KMS-11 (cell line): ENCODE data around the gene AGPAT4.

Source experiments
- H2AFZ ChIP-seq: fragments of 200-600 bp; sonication (generic); 2 replicates; pipeline ENCODE4 v1.6.1; 2016; ENCODE audit warnings: antibody characterized with exemption, mixed run types, low read depth
- H3K27ac ChIP-seq: fragments of 200-600 bp; sonication (generic); 2 replicates; pipeline ENCODE4 v1.6.1; 2016; ENCODE audit warnings: mild to moderate bottlenecking, mixed run types
- H3K27me3 ChIP-seq: fragments of 200-600 bp; sonication (generic); 2 replicates; pipeline ENCODE4 v1.6.1; 2017; ENCODE audit warnings: mild to moderate bottlenecking, low read depth, mixed run types, moderate library complexity; ENCODE audit not compliant: insufficient read depth
- H3K36me3 ChIP-seq: fragments of 200-600 bp; sonication (generic); 2 replicates; pipeline ENCODE4 v1.6.1; 2017; ENCODE audit warnings: mild to moderate bottlenecking, mixed run types; ENCODE audit not compliant: insufficient read depth
- H3K4me1 ChIP-seq: fragments of 200-600 bp; sonication (generic); 2 replicates; pipeline ENCODE4 v1.6.1; 2016; ENCODE audit warnings: mild to moderate bottlenecking, low read depth, mixed run types; ENCODE audit not compliant: poor library complexity, severe bottlenecking
- H3K4me2 ChIP-seq: fragments of 200-600 bp; sonication (generic); 2 replicates; pipeline ENCODE4 v1.7.0; 2016; ENCODE audit warnings: mild to moderate bottlenecking, mixed run types
- H3K4me3 ChIP-seq: fragments of 200-600 bp; sonication (generic); IDR thresholded peaks from 2 replicates; pipeline ENCODE4 v1.6.1; 2017; ENCODE audit warnings: low read depth, low read length, mixed read lengths; ENCODE audit not compliant: insufficient read depth
- H3K79me2 ChIP-seq: fragments of 200-600 bp; sonication (generic); 2 replicates; pipeline ENCODE4 v1.6.1; 2016; ENCODE audit warnings: low read depth, mixed run types; ENCODE audit not compliant: insufficient read depth
- H3K9ac ChIP-seq: fragments of 200-600 bp; sonication (generic); 2 replicates; pipeline ENCODE4 v1.6.1; 2016; ENCODE audit warnings: mild to moderate bottlenecking, mixed run types
- H4K20me1 ChIP-seq: fragments of 200-600 bp; sonication (generic); 2 replicates; pipeline ENCODE4 v1.6.1; 2016; ENCODE audit warnings: mild to moderate bottlenecking, mixed run types; ENCODE audit not compliant: insufficient read depth
- TF ChIP-seq, protein P1 (sequence below): fragments of 200-600 bp; sonication (generic); conservative IDR thresholded peaks from 2 replicates; pipeline ENCODE4 v1.6.1; 2017; ENCODE audit warnings: low read depth, mild to moderate bottlenecking, antibody characterized with exemption, low read length, moderate library complexity, mixed read lengths

AGPAT4 gene

DNA sequence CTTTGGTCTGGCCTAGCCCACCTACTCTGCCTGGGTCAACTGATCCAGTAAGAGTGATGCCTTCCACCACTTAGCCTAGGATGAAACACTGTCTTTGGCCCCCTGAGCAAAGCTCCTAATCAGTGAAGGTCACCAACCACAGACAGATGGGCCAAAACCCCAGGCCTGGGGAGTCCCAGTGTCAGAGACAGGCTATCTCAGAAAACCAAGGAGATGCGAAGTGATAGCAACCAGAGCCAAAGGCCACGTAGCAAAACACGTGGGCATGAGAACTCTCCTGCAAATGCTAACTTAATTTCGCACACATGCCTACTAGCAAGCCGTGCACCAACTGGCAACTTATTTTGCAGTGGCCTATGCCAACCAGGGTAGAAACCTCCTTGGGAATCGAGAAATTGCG lies 29.1 kb downstream of the AGPAT4 start:
- H3K27me3 ChIP-seq, result no peaks in the 10 kb centered on the region
- no peaks in the 10 kb centered on the region for H4K20me1 ChIP-seq
- H3K27ac ChIP-seq, result no peak overlapping the region
- no peaks in the 10 kb centered on the region for H3K4me1 ChIP-seq
- H3K4me2 ChIP-seq, result no peak overlapping the region
- no peaks in the 10 kb centered on the region for H3K36me3 ChIP-seq
- H3K9ac ChIP-seq, result no peak overlapping the region
- TF ChIP-seq, protein P1, sequence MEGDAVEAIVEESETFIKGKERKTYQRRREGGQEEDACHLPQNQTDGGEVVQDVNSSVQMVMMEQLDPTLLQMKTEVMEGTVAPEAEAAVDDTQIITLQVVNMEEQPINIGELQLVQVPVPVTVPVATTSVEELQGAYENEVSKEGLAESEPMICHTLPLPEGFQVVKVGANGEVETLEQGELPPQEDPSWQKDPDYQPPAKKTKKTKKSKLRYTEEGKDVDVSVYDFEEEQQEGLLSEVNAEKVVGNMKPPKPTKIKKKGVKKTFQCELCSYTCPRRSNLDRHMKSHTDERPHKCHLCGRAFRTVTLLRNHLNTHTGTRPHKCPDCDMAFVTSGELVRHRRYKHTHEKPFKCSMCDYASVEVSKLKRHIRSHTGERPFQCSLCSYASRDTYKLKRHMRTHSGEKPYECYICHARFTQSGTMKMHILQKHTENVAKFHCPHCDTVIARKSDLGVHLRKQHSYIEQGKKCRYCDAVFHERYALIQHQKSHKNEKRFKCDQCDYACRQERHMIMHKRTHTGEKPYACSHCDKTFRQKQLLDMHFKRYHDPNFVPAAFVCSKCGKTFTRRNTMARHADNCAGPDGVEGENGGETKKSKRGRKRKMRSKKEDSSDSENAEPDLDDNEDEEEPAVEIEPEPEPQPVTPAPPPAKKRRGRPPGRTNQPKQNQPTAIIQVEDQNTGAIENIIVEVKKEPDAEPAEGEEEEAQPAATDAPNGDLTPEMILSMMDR, result no peak
- no peak overlapping the region for H2AFZ ChIP-seq
- H3K79me2 ChIP-seq, result no peaks in the 10 kb centered on the region
- H3K4me3 ChIP-seq, result no peak overlapping the region

DNA sequence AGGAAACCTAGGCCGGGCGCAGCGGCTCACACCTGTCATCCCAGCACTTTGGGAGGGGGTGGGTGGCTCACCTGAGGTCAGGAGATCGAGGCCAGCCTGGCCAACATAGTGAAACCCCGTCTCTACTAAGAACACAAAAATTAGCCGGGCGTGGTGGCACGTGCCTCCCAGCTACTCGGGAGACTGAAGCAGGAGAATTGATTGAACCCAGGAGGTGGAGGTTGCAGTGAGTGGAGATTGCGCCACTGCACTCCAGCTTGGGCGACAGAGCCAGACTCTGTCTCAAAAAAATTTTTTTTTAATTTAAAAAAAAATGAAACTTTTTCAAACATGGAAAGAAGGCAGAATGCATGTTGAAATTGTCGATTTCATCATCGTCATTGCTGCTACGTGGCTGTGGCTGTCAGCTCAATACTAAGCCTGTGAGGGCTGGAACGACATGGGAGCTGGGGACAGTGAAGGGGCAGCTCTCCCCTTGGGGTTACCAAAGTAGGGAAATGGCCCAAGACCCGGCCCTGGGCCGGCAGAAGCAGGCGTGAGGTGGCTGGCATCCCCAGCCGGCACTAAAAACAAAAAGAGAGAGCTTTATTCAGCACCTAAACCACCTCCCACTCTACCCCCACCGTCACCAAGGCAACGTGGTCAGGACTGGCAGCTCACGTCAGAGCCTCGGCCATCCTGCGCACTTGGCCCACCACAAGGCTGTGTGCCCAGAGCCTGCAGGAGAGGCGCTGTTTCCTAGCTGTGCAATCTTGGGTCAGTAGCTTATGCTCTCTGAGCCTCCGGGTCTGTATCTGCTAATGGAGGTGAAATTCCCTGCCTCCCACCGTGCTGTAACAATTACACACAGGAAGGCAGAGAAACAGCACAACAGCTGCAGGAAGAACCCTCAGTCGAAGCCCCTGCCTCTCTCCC lies 30.8 kb downstream of the AGPAT4 start:
- no peaks in the 10 kb centered on the region for H3K36me3 ChIP-seq
- no peaks in the 10 kb centered on the region for H3K4me1 ChIP-seq
- H2AFZ ChIP-seq, result no peak overlapping the region
- no peak overlapping the region for H3K9ac ChIP-seq
- TF ChIP-seq, protein P1, result no peak
- H3K27me3 ChIP-seq, result no peaks in the 10 kb centered on the region
- no peak overlapping the region for H3K4me2 ChIP-seq
- H3K27ac ChIP-seq, result no peak overlapping the region
- H3K79me2 ChIP-seq, result no peaks in the 10 kb centered on the region
- H4K20me1 ChIP-seq, result no peaks in the 10 kb centered on the region
- no peak overlapping the region for H3K4me3 ChIP-seq

DNA sequence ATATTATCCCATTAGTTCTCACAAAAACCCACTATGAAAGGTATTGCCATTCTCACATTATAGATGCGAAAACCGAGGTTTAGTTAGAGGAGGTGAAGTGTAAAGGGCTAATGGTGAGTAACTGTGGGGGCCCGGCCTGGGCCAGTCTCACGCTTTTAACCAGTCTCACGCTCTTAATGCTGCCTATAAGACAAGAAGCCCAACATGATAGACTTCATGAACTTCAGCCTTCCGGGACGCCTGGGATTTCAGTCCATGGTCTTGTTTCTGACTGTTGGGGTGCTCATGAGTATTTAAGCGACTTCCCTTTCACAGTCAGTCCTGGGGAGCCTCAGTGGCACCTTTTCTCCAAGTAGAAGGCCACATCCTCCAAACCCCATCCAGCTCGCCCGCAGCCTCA lies 31.7 kb downstream of the AGPAT4 start:
- Histone ChIP-seq H3K4me3 (no peak overlapping the region), H4K20me1 (no peaks in the 10 kb centered on the region), H3K27ac (no peak overlapping the region), H2AFZ (no peak overlapping the region), H3K79me2 (no peaks in the 10 kb centered on the region), H3K4me1 (no peaks in the 10 kb centered on the region), H3K27me3 (no peaks in the 10 kb centered on the region), H3K9ac (no peak overlapping the region), H3K36me3 (no peaks in the 10 kb centered on the region), H3K4me2 (no peak overlapping the region)
- TF ChIP-seq, protein P1, result no peak

DNA sequence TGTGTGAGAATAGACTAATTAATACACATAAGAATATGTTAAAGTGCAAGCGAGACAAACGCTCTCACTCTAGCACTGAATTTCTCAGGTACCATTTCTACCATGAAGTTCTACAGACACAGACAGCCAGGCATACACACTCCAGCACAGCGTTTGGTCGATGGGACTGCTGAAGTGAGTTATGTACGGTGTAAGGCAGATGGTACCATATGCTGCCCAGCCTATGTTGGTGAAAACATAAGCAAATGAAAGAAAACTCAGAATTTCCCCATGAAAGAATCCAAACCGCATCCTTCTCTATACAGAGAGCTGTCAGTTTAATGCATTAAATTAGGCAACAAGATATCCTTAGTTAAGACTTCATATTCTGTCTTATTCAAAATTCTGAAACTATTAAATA lies 34.9 kb downstream of the AGPAT4 start:
- H3K27ac ChIP-seq, result no peak overlapping the region
- no peak overlapping the region for H3K9ac ChIP-seq
- no peaks in the 10 kb centered on the region for H3K79me2 ChIP-seq
- no peak overlapping the region for H3K4me3 ChIP-seq
- H3K36me3 ChIP-seq, result no peaks in the 10 kb centered on the region
- TF ChIP-seq, protein P1, result no peak
- H3K27me3 ChIP-seq, result no peaks in the 10 kb centered on the region
- no peaks in the 10 kb centered on the region for H4K20me1 ChIP-seq
- H2AFZ ChIP-seq, result no peak overlapping the region
- H3K4me2 ChIP-seq, result no peak overlapping the region
- H3K4me1 ChIP-seq, result no peaks in the 10 kb centered on the region
